ENCODE measurements around the gene TMEM132A. TPM values are rescaled to one million over a fixed set of nuclear protein-coding genes. Genes with fewer than 3 reads are reported as not detected.
"Not testable (repeated sequence)": the region's sequence is repeated elsewhere in the genome, so short reads cannot be mapped to it uniquely, and the experiment has no call there.

The TMEM132A gene
- total RNA-seq, 1 donor from 2014 or later, result 5.9 TPM

DNA sequence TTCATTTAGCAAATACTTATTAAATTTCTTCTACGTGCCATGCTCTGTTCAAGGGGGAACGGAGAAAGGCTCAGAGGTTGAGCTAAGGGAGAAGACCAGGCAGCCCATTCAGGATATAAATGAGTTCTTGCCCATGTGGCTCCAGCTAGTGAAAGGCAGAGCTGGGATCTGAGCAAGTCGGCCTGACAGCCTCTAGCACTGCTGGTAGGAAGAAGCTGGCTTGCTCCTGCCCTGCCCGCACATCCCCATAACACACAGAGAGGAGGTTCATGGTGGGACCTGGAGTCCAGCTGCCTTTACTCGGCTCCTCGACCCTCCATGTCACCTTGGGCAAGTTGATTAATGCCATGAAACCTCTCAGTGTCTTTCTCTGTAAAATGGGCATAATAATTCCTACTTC, 25.8 kb downstream of the TMEM132A start:
- DNase-seq, result no peak
- intact Hi-C loops (cut with micrococcal nuclease), result no loop called here
- ATAC-seq, result no peak

DNA sequence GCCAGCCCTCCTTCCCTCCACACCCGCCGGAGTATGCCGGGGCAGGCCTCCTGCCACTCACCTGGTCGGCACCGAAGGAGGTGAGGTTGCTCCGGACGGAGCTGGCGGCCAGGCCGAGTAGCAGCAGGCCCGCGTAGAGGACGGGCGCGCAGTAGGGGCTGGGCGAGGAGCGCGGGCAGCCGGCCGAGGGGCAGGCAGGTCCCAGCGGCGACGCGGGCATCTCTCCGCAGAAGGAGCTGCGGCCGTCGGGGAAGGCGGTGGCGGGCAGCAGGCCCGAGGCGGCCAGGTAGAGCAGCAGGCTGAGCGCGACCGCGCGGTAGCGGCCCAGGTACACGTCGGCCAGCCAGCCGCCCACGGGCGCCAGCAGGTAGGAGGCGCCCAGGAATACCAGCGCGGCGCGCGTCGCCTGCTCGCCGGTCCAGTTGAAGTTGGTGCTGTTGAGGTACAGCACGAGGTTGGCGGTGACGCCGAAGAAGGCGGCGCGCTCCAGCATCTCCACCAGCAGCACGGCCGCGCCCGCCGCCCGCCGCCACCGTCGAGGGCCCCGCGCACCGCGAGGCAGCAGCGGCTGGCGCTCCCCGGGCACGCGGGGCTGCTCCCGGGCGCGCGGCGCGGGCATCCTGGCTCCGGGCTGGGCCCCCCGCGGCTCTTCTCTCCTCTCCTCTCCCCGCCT, 26.8 kb downstream of the TMEM132A start:
- peak; percentile 12 for ATAC-seq
- DNase-seq, result peak; percentile 64

DNA sequence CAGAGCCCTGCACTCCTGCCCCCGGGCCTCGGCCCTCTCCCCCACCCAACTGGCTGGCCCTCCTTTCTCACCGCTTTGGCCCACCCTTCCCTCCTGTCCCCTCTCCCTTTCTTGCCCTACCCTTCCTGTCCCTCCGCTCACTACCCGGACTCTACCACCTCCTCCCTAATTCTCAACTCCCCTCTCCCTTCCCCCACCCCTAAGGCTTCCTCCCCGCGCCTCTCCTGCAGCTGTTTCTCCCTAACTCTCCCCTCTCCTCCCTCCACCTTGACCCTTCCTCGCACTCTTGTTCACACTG, 27.3 kb downstream of the TMEM132A start:
- DNase-seq, result no peak
- ATAC-seq, result peak; percentile 43
- intact Hi-C loops (cut with micrococcal nuclease), result no loop called here

More for the DNA sequence above, 26.8 kb downstream of the TMEM132A start:
- intact Hi-C loops (cut with micrococcal nuclease), result no loop called here

DNA sequence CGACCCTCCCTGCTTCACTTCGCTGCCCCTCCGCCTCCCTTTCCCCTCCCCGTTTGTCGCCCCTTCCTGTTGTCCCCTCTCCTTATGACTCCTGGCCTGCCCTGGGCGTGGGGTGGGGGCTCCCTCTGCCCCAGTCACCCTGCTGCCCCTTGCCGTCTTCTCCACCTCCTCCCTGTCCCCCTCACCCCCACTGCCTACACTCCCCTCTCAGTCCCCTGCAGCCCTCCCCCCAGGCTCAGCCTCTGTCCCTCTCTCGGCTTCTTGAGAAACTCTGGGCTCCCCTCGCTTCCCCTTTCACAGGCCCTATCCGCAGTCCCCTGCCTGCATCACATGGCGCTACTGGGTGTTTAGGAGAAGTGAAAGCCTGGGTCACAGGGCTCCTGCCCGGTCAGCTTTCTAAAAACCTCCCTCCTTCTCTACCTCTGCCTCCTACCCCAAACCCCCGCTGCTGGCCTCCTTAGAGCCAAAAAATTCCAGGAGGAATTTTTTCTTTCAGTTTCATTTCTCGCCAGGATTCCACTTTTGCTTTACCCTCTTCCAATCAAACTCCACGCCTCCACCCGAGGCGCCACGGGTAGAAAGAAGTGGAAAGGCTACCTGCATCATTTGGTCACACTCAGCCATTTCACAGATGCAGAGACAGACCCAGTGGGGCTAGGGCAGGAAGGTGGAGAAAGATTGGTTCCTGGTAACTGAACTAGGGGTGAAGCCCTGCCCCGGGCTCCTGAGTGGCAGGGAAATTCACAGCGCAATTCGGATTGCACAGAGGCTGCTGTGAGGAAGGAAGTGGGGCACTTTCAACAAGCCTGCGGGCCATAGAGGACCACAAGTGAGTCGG, 27.9 kb downstream of the TMEM132A start, which contains the start of gene SLC15A3:
SLC15A3 (minus strand) TSS at position 273 of the 838 bp plus-strand sequence. CDS start 625 bp downstream, outside the sequence.
- ATAC-seq (peak; percentile 81), DNase-seq (peak; percentile 63)
- intact Hi-C loops (cut with micrococcal nuclease), result no loop called here

DNA sequence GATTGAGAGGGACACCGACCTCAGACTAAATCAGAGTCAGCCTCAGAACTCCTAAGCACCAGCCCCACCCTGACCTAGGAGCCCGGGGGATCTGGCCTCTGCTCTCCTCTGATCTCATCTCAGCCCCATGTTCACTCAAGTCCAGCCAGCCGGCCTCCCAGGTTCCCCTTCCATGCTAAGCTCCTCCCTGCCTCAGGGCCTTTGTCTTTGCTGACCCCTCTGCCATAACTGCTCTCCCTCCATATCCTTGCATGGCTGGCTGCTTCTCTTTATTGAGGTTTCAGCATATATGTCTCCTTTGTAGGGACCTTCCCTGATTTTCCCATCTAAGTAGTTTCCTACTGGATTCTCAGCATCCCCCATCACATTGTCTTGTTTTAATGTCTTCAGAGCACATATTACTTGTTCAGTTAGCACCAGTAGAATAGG, 28.5 kb downstream of the TMEM132A start:
- intact Hi-C loops (cut with micrococcal nuclease), result no loop called here
- ATAC-seq (no peak), DNase-seq (peak; percentile 42)

DNA sequence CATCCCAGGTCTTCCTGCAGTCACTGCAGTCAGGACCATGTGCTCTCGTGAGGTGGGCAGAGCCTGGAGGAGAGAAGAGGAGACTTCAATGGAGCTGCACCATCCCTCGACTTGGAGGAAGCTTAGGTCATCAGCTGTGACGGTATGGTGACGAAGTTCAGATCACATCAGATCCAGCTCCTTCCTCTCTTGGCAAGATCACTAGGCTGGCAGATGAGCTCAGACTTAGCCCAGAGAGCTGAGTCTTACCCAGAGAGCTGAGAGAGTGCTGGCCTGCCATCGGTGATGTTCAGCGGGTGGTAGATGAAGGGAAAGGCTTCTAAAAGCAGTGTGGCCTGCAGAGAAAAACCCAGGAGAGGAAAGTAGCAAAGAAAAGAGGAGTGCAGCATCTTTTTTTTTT, 29.5 kb downstream of the TMEM132A start:
- ATAC-seq (no peak), DNase-seq (no peak)
- intact Hi-C loops (cut with micrococcal nuclease), result no loop called here

DNA sequence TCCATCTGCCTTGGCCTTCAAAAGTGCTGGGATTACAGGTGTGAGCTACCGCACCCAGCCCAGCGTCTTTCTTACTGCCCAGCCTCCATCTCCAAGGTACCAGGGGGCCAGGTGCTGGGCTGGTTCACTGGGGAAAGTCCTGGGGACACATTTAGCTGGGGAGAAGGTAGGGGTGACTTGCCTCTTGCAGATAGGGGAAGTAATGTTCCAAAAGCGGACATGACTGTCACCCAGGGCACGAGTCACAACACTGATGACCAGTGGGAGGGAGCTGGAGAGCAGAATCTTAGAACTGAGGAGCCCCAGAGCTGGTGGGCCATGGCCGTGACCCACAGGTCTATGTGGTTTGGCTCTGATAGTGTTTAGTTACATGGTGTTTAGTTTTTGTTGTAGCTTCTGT, 30.2 kb downstream of the TMEM132A start:
- intact Hi-C loops (cut with micrococcal nuclease), result no loop called here
- DNase-seq (no peak), ATAC-seq (no peak)

DNA sequence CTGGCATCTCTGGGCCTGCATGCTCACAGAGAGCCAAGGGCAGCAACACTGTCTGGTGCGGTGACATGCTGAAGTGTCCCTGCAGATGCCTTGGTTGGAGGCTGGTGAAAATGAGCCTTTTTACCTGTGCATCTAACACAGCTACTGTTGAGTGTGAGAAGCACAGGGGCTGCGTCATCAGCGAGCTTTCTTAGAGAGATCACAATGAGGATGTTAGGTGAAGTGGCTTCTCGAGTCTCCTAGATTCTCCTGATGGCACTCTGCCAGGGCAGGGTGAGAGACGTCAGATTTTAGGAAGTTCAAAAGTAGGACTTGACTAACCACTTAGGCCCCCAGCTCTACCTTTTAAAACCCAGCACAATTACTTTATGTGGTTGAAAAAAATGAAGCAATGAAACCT, 31.3 kb downstream of the TMEM132A start:
- intact Hi-C loops (cut with micrococcal nuclease), result no loop called here
- no peak for ATAC-seq
- DNase-seq, result no peak

DNA sequence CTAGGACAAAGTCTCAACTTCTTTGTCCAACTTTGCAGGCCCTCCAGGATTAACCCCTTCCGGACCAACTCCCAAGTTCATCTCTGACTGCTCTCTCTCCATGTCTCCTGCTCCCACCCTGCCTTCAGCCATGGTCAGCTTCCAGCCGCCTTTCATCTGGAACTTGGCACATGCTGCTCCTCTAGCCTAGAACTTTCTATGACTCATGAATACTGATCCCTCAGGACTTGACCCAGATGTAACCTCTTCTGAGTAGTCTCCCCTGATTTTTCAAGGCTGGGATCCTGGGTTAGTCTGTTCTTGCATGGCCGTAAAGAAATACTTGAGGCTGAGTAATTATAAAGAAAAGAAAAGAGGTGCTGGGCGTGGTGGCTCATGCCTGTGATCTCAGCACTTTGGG, 32.9 kb downstream of the TMEM132A start:
- DNase-seq (no peak), ATAC-seq (no peak)
- intact Hi-C loops (cut with micrococcal nuclease), result no loop called here

DNA sequence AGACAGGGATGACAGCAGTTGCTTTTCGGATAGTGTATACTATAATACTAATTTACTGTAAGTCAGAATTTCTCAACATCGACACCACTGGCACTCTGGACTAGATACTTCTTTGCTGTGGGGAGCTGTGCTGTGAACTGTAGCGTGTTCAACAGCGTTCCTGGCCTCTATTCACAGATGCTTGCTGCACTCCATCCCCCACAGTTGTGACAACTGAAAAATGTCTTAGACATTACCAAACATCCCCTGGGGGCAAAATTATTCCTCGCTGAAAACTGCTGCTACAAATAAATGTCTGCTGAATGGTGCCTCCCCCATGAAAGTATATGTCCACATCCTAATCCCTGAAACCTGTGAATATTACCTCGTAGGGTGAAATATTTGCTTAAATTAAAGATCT, 35.2 kb downstream of the TMEM132A start:
- no peak for DNase-seq
- intact Hi-C loops (cut with micrococcal nuclease), result no loop called here
- ATAC-seq, result peak; percentile 29

DNA sequence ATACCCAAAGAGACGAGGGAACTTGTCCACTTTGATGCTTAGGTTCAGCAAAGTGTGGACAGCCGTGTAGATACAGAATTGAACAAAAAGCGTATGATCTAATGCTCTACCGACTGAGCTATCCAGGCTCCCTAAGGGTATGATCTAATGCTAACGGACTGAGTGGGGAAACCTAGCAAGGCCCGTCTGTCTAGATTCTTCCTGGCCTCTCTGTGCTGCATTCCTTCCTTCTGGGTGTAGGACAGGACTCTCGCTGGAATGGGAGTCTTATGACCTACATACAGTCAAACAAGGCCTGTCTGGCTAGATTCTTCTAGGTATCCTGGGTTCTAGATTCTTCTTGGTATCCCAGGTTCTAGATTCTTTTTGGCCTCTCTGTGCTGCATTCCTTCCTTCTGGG, 36.1 kb downstream of the TMEM132A start:
- ATAC-seq (peak; percentile 12), DNase-seq (no peak)
- intact Hi-C loops (cut with micrococcal nuclease), result no loop called here

DNA sequence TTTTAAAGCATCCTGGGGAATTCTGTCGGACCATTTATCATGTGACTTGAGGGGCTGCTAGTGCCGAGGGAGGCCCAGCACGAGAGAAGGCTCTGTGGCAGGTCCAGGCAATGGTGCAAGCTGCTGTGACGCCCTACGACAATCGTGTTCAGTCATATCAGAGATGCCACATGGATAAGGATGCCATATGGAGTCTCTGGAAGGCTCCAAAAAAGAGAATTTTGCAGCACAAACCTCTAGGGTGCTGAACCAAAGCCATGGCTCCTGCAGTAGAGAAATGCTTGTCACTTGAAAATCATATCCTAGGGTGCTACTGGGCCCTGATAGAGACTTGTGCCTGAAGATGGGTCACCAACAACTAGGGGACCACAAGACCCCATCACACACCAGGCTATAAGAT, 40.5 kb downstream of the TMEM132A start:
- intact Hi-C loops (cut with micrococcal nuclease), result no loop called here
- ATAC-seq, result no peak
- no peak for DNase-seq

DNA sequence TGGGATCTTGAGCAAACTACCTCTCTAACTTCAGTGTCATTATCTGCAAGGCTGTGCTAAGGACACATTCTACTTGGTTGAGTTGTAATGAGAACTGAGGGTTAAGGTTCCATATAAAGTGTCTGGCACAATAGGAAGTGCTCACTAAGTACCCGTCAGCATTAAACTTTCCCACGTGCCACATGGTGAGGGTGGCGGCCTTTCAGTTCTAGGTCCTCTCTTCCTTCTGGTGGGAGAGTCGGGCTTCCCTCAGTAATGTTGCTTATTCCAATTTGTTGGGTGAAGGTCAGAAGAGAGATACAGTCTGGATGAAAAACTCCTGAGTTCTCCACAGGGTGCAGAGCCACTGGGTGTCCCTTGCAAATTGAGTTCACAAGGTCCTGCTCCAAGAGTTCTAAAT, 42.6 kb downstream of the TMEM132A start:
- intact Hi-C loops (cut with micrococcal nuclease), result no loop called here
- DNase-seq (no peak), ATAC-seq (peak; percentile 29)

DNA sequence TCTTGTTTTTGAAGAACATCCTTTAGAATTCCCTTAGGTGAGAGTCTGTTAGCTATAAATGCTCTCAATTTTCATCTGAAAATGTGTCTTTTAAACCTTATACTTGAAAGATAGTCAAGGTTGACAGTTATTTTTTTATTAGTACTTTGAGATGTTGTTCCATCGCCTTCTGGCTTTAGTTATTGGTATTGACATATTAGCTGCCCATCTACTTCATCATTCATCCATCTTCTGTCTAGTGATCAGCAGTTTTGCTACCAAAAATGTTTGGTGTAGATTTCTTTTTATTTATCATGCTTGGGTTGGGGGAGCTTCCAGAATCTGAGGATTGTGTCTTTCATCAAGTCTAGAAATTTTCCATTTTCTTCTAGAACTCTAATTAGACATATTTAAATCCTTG, 44.0 kb downstream of the TMEM132A start:
- intact Hi-C loops (cut with micrococcal nuclease), result no loop called here
- no peak for ATAC-seq
- no peak for DNase-seq

DNA sequence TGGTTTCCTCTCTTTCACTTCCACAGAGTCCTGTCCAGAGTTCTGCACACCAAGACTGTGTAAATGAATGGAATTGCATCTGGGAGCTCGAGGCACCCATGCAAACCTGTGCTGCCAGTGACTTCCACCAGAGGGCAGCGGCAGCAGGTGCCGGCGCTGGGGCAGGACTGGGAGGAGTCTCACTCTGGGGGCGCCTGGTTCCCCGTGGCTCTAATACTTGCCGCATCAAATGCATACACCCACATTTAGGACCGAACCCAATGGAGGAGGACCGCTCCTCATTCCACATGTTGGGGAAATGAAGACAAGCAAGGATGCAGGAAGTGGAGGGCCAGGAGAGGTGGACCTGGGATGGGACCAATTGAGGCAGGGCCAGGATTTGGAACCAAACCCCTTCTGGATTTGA, 46.1 kb downstream of the TMEM132A start:
- DNase-seq, result peak; percentile 74
- intact Hi-C loops (cut with micrococcal nuclease), result no loop called here

DNA sequence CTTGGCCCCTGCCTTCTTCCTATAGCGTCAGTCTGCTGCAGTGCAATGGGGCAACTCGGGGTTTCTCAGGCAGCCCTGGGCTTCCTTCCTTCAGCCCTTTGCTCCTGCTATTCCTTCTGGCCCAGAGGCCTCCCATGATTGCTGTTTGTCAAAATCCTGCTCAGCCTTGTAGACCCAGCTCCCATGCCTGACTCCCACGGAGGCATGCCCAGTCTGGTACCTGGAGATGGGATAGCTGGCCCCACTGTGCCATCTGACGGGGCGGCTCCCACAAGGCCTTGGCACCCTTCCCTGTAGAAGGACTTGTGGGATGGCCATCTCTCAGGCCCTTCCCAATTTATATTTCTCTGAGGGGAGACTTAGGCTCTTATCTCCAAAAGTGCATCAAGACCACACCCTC, 46.6 kb downstream of the TMEM132A start:
- intact Hi-C loops (cut with micrococcal nuclease), result no loop called here
- ATAC-seq (no peak), DNase-seq (no peak)

More for the DNA sequence above, 46.1 kb downstream of the TMEM132A start:
- peak; percentile 74 for ATAC-seq

DNA sequence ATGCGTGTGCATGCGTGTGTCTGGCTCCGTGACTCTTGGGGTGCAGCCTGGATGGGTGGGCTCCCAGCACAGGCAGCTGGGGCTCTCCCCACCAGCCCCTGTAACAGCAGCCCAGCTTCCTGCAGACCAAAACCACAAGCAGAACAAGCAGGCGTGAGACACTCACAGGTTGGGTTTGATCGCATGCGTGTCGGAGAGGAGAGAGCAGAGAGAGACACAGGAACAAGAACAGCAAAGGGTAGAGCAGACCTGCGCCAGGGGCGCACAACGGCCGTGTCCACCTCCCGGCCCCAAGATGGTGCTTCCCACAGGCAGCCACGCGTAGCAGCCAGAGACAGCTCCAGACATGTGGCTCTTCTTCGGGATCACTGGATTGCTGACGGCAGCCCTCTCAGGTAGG, 47.3 kb downstream of the TMEM132A start, which contains the start of gene CD6:
CD6 (plus strand) TSS at position 161 of the 400 bp plus-strand sequence; CDS start at position 347, 186 bp downstream.
- intact Hi-C loops (cut with micrococcal nuclease), result no loop called here
- ATAC-seq, result no peak
- no peak for DNase-seq

DNA sequence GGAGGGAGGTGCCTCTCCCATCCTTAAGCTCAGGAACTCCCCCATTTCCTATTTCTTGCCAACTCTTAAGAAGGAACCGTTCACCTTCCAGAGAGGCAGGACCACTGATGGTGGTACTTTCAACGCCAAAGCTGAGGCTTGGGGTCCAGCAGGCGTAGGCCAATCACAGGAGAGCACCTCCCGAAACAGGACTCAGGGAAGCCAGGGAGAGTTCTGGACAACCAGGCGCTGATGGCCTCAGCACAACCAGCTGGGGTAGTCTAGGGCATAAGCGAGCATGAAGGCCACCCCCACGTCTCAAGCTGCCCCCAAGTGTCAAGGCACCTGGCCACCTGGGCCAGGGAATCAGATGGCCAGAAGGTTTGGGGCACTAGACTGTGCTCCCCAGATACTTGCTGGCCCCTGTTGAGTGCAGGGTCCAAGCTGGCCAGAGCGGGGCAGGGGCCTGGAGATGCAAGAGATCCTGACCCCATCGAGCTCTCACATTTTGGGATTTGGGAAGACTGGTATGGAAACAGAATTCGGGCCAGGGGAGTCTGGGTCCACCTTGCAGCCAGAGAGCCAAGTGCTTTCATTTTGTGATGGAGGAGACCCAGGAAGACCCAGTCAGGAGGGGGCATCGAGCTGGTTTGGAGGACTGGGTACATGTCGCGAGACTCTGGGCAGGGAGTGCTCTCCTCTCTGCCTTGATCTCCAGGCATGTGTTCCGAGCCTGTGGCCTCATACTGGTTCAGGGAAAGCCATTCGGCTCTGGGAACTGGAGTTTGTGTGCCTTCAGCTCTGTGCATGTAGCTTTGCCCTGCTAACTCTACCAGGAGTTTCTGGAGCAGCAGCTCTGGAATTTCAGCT, 48.1 kb downstream of the TMEM132A start:
- DNase-seq (no peak), ATAC-seq (no peak)
- intact Hi-C loops (cut with micrococcal nuclease), result no loop called here

DNA sequence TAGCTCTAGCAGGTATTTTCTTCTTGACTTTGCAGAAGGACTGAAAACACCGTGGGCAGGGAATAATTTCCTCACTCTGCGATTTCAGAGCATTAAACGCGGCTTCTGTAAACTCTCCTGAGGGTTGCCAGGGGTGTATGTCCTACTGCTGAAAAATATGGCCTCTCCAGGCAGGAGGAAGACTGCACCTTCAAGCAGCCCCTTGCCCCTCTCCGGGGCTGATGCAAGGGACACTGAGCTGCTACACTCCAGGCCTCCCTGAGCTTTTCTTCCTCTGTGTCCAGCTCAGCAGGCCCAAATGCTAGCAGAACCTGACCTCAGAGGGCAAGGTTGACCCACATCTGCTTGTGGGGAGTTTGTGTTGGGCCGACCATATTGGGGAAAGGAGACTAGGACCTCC, 49.4 kb downstream of the TMEM132A start:
- intact Hi-C loops (cut with micrococcal nuclease), result no loop called here
- no peak for DNase-seq
- no peak for ATAC-seq

DNA sequence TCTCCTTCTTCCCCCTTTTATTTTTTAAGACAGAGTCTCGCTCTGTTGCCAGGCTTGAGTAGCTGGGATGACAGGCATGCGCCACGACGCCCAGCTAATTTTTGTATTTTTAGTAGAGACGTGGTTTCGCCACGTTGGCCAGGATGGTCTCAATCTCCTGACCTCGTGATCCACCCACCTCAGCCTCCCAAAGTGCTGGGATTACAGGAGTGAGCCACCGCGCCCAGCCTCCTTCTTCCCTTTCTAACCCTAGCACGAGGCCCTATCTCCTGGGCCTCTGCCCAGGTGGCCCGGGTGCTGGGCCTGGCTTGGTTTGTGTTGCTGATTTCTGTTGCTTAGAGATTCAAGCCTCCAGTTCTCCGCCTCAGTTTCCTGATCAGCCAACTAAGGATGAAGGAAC, 50.1 kb downstream of the TMEM132A start:
- intact Hi-C loops (cut with micrococcal nuclease); DNase-seq; ATAC-seq: not testable (repeated sequence)
